ENCODE results near the gene LUZP2.

GRCh38 chr11:25094085-25094802 is 597.4 kb downstream of the LUZP2 start:
- no peak for TF ChIP-seq EZH2phosphoT487 (IDR thresholded peaks at IDR 0.05; ENCODE audit: borderline replicate concordance, low read length)
- no peak for TF ChIP-seq CTCF (IDR thresholded peaks at IDR 0.05; ENCODE audit: low read depth, low read length, poor library complexity, severe bottlenecking)

Measured in DOHH2 (cell line).